ENCODE data around the gene CDPF1.

Gene CDPF1

DNA sequence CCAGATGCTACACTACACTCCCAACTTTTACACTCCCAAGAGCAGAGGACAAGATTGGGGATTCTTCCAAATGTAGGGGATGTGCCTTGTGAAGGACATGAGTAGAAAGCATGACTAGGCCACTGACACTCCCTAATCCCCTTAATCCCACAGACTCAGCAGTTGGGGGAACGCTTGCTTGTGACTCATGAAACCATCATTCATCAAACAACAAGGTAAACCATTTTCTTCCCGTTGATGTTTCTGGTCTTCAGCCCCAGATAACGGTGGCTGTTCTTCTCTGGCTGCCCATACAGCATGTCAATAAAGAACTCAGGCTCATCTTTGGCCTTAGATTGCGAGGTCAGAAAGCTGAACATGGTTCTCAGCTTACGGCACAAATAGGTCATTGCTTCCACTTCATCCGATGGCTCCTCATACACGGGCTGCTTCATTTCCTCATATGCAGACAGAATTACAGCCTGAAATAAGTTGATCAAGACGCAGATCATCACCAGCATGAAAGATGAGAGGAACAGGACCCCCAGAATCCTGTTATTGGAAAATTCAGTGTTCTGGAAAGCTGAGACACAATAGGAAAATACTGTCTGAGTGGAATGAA is 6.4 kb upstream of the CDPF1 start:
- DNase-seq (ENCODE audit: low read depth in 2 of 2): no peak

DNA sequence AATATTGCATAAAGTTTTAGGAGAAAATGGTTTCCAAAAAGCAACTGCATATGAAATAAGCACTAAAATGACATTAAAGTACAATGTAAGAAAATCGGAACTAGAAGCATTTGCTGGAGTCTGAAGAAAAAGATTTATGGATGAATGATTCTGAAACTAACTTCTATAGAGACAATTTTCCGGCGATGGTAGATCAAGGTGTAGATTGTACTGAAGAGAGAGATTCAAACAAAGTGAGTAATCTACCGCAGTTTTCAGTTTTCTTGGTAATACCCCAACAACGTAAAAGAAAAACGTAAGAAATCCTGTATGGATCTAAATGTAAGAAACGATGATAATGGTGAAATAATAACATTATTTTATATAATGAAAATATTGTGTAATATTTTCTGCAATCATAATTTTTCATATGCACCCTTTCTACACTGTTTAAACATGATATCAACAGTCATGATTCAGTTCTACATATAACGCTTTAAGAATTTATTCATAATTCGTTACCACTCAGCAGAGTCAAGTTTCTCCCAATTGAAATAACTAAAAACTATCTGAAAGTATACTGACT is 1.8 kb upstream of the CDPF1 start:
- DNase-seq (ENCODE audit: low read depth in 2 of 2): no peak

DNA sequence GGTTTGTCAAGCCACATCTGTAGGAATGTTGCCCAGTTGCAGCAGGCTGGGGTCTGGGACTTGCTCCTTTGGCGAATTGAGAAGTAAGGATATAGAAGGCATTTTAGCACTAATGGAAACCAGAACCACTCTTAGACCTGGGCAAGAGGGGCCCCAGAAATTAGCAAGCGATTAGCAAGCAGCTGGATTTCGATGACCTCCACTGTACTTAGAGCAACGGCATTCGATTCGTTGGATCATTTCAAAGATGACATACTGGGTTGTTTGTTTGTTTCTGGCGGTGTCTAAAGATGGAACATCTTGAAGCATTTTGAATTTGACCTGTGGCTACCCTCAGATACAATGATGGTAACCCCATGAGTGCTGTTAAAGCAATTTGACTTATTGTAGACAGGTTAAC is 1.2 kb upstream of the CDPF1 start:
- no peak for DNase-seq (ENCODE audit: low read depth in 2 of 2)

DNA sequence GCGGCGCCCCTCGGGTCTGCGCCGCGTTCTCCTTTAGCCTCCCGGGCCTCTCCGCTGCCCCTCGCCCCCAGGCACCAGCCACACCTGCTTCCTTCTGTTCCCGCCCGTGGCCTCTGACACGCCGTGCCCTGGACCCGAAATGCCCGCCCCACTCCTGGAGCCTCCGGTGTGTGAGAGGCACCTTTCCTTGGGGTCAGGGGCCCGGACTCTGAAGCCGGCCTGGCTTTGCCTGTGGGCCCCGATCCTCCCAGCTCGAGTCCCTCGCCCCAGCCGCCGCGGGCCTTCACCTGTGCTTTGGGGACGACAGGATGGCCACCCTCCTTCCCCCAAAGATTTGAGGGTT is 661 bp upstream of the CDPF1 start:
- DNase-seq (ENCODE audit: low read depth in 2 of 2): no peak

- DNase-seq (ENCODE audit: low read depth in 2 of 2): no peak
Observed at GRCh38 chr22:46247443-46247975, 2.6 kb downstream of the CDPF1 start.

GRCh38 chr22:46246178-46246577 is 3.9 kb downstream of the CDPF1 start:
- no peak for DNase-seq (ENCODE audit: low read depth in 2 of 2)

DNA sequence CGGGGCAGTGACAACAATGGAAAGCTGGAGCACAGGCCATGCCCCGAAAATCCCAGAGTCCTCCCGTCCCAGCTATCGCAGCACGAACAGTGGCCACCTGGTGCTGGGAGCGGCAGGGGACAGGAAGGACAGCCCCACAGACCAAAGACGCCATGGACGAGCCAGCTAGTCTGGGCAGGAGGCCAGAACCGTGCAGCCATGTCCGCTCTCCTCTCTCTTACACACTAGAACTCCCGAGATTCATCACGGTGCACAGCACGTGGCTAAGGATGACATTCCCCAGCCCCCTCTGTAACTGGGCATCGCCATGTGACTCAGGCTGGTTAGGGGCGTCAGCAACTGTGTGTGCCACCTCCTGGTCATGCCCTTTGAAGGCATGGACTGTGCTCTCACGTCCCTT is 4.6 kb downstream of the CDPF1 start:
- DNase-seq (ENCODE audit: low read depth in 2 of 2): no peak

GRCh38 chr22:46244771-46245170 is 5.3 kb downstream of the CDPF1 start:
- DNase-seq (ENCODE audit: low read depth in 2 of 2): no peak

DNA sequence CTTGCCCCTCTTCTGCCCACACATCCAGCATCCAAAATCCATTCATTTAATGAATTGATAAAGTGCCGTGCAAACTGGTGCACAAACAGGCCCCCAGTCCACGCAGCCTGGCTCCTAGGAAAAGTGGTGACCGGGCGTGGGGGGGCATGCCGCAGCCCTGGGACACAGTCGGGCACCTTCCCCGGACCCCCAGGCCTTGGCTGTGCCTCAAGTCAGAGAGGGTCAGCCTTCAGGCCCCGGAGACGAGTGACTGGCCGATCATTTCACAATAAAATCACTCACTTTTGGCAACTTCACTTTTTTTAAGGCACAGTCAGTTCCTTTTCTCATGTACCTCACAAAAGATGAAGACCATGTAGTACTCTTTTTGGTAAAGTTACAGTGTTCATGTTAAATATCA is 8.0 kb downstream of the CDPF1 start:
- DNase-seq (ENCODE audit: low read depth in 2 of 2): no peak

- DNase-seq (ENCODE audit: low read depth in 2 of 2): no peak
Observed at GRCh38 chr22:46241396-46242007, 8.6 kb downstream of the CDPF1 start.

DNA sequence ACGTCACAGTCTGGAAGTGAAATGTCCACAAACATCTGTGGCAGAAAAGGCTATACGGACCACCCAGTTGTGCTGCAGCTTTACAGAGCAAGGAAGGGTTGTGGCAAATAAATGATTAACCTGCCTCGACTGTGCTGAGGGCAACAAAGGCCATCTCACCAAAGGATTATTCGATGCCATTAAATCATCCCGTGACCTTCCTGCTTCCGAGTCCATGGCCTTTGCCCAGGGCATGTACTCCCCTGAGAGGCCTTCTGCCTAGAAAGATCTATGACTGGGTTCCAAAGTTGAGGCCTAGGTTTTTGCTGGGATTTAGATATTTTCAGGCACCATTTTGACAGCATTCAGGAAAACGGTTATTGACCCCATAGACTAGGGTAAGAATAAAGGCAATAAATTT is 9.2 kb downstream of the CDPF1 start:
- no peak for DNase-seq (ENCODE audit: low read depth in 2 of 2)

DNA sequence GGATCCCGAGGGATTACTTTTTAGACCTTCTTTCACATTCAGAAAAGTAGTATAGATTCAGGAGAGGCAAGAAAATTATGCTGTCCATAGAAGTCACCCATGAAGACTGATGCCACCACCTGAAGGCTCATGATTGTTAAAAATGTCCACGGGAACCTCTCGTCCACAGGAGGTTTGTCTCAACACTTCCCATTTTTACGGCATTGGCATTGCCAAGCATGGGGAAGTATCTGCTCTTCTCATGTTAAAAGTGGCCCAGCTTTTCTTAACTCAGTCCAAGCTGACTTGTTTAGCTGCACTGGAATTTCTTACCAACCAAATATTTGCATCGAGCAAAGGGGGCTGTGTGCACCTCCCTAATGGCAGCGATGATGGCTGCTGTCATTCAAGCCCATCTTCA is 9.6 kb downstream of the CDPF1 start:
- DNase-seq (ENCODE audit: low read depth in 2 of 2): no peak

GRCh38 chr22:46240073-46240472 is 10.0 kb downstream of the CDPF1 start:
- DNase-seq (ENCODE audit: low read depth in 2 of 2): no peak

GRCh38 chr22:46239261-46240048 is 10.6 kb downstream of the CDPF1 start:
- no peak for DNase-seq (ENCODE audit: low read depth in 2 of 2)

DNA sequence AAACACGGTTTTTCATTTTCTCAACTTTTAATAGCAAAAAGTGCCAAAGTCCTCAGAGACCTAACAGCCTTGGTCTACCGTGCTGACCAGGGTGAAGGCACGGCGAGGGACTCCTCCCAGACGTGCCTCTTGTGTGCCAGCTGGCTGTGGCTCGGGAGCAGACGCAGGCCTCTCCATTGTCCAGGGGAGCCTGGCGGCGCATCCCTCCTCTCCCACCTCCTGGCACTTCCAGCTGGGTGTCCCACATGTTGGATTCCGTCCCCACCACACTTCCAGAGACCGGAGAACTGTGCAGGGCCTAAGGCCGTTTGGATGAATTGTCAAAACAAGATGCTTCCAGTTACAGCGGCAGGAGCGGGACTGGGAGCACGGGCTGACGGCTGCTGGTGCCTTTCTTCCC is 11.6 kb downstream of the CDPF1 start:
- no peak for DNase-seq (ENCODE audit: low read depth in 2 of 2)

GRCh38 chr22:46237453-46238124 is 12.5 kb downstream of the CDPF1 start:
- DNase-seq (ENCODE audit: low read depth in 2 of 2): no peak

DNA sequence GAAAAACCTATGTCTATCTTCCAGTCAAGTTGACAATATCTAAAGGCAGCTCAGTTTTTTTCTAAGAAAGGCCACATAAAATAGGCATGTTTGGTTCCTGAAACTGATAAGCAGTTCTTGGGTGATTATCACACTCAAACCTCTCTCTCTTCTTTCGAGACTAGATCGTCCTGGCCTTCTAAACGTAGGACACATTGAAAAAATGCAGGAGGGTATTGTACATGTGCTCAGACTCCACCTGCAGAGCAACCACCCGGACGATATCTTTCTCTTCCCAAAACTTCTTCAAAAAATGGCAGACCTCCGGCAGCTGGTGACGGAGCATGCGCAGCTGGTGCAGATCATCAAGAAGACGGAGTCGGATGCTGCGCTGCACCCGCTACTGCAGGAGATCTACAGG is 15.1 kb downstream of the CDPF1 start:
- no peak for DNase-seq (ENCODE audit: low read depth in 2 of 2)

DNA sequence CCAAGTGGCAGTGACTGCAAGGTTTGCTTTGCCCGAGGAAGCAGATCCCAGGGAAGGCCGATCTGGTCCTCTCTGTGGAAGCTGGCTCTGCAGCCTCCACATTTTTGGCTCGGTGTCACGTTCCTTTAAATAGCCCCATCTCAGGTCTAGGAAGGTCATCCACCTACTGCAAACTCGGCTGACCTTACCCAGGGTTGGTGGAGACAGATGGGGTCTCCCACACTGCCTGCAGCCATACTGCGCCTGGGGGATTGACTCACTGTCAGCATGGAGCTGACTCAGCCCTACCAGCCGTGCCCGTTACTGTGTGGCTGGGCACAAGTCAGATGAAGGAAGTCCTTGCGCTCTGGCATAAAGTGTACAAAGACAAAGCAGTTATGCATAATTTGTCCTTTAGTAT is 16.9 kb downstream of the CDPF1 start:
- DNase-seq (ENCODE audit: low read depth in 2 of 2): no peak

DNA sequence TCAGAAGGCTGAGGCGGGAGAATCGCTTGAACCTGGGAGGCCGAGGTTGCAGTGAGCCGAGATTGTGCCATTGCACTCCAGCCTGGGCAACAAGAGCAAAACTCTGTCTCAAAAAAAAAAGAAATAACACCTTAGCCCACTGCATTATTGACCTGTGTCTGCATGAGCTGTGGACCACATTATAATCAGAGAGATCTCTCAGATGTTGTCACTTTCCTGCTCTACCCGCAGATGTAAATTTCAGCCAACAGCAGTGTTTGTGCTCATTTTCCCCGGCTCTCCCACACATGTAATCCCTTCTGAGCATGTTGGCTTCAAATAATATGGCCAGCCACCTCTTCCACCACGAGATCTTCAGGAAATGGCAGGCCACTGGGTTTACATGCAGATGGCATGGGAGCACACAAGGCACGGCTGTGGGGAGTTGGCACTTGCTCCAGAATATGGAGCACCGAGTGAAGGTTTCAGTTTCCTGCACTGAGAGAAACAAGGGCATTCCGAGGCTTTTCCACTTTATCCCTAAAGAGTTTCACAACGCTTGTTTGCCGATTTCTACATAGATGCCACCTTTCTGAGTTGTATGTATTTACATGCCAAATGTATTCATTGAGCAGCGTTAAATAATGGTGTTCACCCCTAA is 19.7 kb downstream of the CDPF1 start:
- DNase-seq (ENCODE audit: low read depth in 2 of 2): no peak

DNA sequence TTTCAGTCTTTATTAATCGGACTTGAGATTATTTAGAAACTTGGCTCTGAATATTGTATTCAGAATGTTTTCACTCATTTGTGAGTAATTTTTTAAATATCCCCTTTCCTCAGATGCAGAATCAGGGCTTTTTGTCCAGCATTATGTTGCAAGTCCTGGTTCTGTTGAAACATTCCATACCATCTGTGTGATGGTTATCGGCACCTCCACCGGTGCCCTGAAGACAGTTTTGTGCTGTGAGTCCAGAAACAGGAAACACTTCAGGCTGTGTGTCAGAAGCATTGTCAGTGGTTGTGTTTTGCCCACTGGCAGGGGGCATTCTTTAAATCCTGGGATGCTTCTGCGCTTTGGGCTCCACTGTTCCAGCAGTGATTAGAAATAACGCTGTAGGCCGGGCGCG is 20.4 kb downstream of the CDPF1 start:
- no peak for DNase-seq (ENCODE audit: low read depth in 2 of 2)

DNA sequence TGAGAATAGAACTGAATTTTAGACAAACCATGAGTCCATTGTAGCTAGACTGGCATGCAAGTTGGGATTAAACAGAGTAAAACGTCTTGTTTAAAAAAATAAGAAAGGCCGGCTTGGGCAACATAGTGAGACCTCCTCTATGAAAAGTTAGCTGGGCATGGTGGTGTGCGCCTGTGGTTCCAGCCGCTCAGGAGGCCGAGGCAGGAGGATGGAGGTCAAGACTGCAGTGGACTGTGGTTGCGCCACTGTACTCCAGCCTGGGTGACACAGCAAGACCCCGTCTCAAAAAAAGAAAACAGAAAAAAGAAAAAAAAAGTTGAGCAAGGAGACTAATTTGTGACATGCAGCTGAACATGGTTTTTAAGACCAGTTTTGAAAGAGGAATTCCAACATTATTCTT is 23.5 kb downstream of the CDPF1 start:
- DNase-seq (ENCODE audit: low read depth in 2 of 2): no peak

GRCh38 chr22:46225631-46226030 is 24.5 kb downstream of the CDPF1 start:
- DNase-seq (ENCODE audit: low read depth in 2 of 2): no peak

Measured in stimulated activated CD4-positive, alpha-beta T cell treated with anti-CD3 and anti-CD28 coated beads, Interleukin-4, amount 100 ng/mL, for 48 hours (primary cell).